SK-N-SH (cell line): ENCODE results near the gene TMEM243. TPM values are rescaled to one million over a fixed set of nuclear protein-coding genes. Genes with fewer than 3 reads are reported as not detected.

ENCODE experiments used
- CTCF ChIA-PET: fragments of 300-600, 350-600 bp; formaldehyde crosslinking; extraction: SDS; loops from one replicate; lab custom pipeline; 2021; lab: Yijun Ruan, JAX
- POLR2A ChIA-PET: fragments of 350-600 bp; sonication (Branson Sonifier 250); formaldehyde crosslinking; extraction: SDS; loops from one replicate; lab custom pipeline; 2020; ENCODE audit warnings: antibody characterized with exemption, inconsistent platforms; lab: Yijun Ruan, JAX
- DNase-seq: peaks from one replicate; pipeline ENCODE4 v3.0.0; 2012
- H2AFZ ChIP-seq: fragments of 200-600 bp; sonication (generic); 2 replicates; pipeline ENCODE4 v1.8.1; 2016; ENCODE audit warnings: antibody characterized with exemption, mild to moderate bottlenecking, low read depth
- H3F3A ChIP-seq: fragments of 200-600 bp; sonication (generic); replicated peaks from 2 replicates; pipeline ENCODE3; 2016; ENCODE audit warnings: antibody characterized with exemption, mild to moderate bottlenecking; ENCODE audit not compliant: insufficient read depth
- H3K27ac ChIP-seq, 2 experiments: fragments of 200-500 bp in 1 of 2; fragments of 200-600 bp in 1 of 2; sonication (Bioruptor generic) in 1 of 2; sonication (generic), shearing (Covaris generic) in 1 of 2; 2 replicates each; pipeline versions ENCODE4 v1.5.1 to v1.6.1; 2014 to 2016; ENCODE audit warnings: low read depth in 2 of 2, inconsistent platforms in 1 of 2, low read length in 1 of 2, mild to moderate bottlenecking in 1 of 2, mixed read lengths in 1 of 2
- H3K27me3 ChIP-seq: fragments of 200-600 bp; sonication (generic), shearing (Covaris generic); 2 replicates; pipeline ENCODE4 v1.6.1; 2016; ENCODE audit warnings: mixed run types; ENCODE audit not compliant: insufficient read depth
- H3K36me3 ChIP-seq, 2 experiments: fragments of 200-500 bp in 1 of 2; fragments of 200-600 bp in 1 of 2; sonication (Bioruptor generic) in 1 of 2; sonication (generic) in 1 of 2; replicated peaks in 1 of 2; 2 replicates each; pipeline versions ENCODE3 to v1.5.1; 2014 to 2016; ENCODE audit warnings: low read length in 1 of 2, mild to moderate bottlenecking in 1 of 2; ENCODE audit not compliant: insufficient read depth in 2 of 2, control insufficient read depth in 1 of 2
- H3K4me1 ChIP-seq, 2 experiments: fragments of 200-500 bp in 1 of 2; fragments of 200-600 bp in 1 of 2; sonication (Bioruptor generic) in 1 of 2; sonication (generic), shearing (Covaris generic) in 1 of 2; 2 replicates each; pipeline versions ENCODE4 v1.5.1 to v1.6.1; 2014 to 2016; ENCODE audit warnings: low read depth in 1 of 2, low read length in 1 of 2, mixed run types in 1 of 2; ENCODE audit not compliant: insufficient read depth in 2 of 2, control insufficient read depth in 1 of 2
- H3K4me2 ChIP-seq: fragments of 200-600 bp; sonication (generic), shearing (Covaris generic); 2 replicates; pipeline ENCODE4 v1.6.1; 2017; ENCODE audit warnings: mixed run types
- H3K4me3 ChIP-seq, 2 experiments: fragments of 200-500 bp in 1 of 2; fragments of 200-600 bp in 1 of 2; sonication (Bioruptor generic) in 1 of 2; sonication (generic), shearing (Covaris generic) in 1 of 2; 2 replicates each; pipeline versions ENCODE4 v1.5.1 to v1.8.1; 2014 to 2016; ENCODE audit warnings: low read depth in 2 of 2, inconsistent platforms in 1 of 2, low read length in 1 of 2, mild to moderate bottlenecking in 1 of 2, mixed read lengths in 1 of 2, moderate library complexity in 1 of 2
- H3K79me2 ChIP-seq: fragments of 200-600 bp; sonication (generic); 2 replicates; pipeline ENCODE4 v1.8.1; 2017; ENCODE audit warnings: mild to moderate bottlenecking; ENCODE audit not compliant: insufficient read depth
- H3K9ac ChIP-seq: fragments of 200-600 bp; sonication (generic); 2 replicates; pipeline ENCODE4 v1.6.1; 2017; ENCODE audit warnings: mixed run types
- H3K9me2 ChIP-seq: fragments of 200-600 bp; sonication (generic); 2 replicates; pipeline ENCODE4 v1.6.1; 2017; ENCODE audit warnings: mixed run types
- H3K9me3 ChIP-seq: fragments of 200-600 bp; sonication (generic); 2 replicates; pipeline ENCODE4 v1.6.1; 2017; ENCODE audit warnings: mixed run types, mild to moderate bottlenecking, moderate library complexity
- H4K20me1 ChIP-seq: fragments of 200-600 bp; sonication (generic); 2 replicates; pipeline ENCODE4 v1.6.1; 2017; ENCODE audit warnings: mild to moderate bottlenecking, mixed run types; ENCODE audit not compliant: insufficient read depth
- EP300 ChIP-seq, 2 experiments: IDR thresholded peaks; 2 replicates each; pipeline versions ENCODE4 v1.4.0 to v1.6.1; 2012; ENCODE audit warnings: borderline replicate concordance in 1 of 2, low read depth in 1 of 2, low read length in 1 of 2
- GABPA ChIP-seq: IDR thresholded peaks from 2 replicates; pipeline ENCODE4 v1.4.0; 2012; ENCODE audit warnings: low read depth, mild to moderate bottlenecking
- GATA2 ChIP-seq: sonication (generic); formaldehyde crosslinking; IDR thresholded peaks from 2 replicates; pipeline ENCODE4 v1.5.0; 2020; ENCODE audit warnings: mild to moderate bottlenecking, missing genetic modification reagents
- JUND ChIP-seq: IDR thresholded peaks from 2 replicates; pipeline ENCODE4 v1.4.0; 2012
- NFIC ChIP-seq: IDR thresholded peaks from 2 replicates; pipeline ENCODE4 v1.4.0; 2012; ENCODE audit warnings: borderline replicate concordance
- NRF1 ChIP-seq: IDR thresholded peaks from 2 replicates; pipeline ENCODE4 v1.6.1; 2012; ENCODE audit warnings: low read depth, mild to moderate bottlenecking, low read length
- POLR2AphosphoS5 ChIP-seq: IDR thresholded peaks from 2 replicates; pipeline ENCODE4 v1.6.1; 2012; ENCODE audit warnings: low read depth, low read length
- RCOR1 ChIP-seq: fragments of 150-350 bp; IDR thresholded peaks from 2 replicates; pipeline ENCODE4 v1.6.1; 2017; ENCODE audit warnings: antibody characterized with exemption, low read length
- RXRA ChIP-seq: IDR thresholded peaks from 2 replicates; pipeline ENCODE4 v1.4.0; 2012; ENCODE audit warnings: low read depth, mild to moderate bottlenecking, borderline replicate concordance
- SMC3 ChIP-seq: IDR thresholded peaks from 2 replicates; pipeline ENCODE4 v1.6.1; 2012; ENCODE audit warnings: low read depth, low read length, improper control_type of control experiment
- TCF12 ChIP-seq: IDR thresholded peaks from 2 replicates; pipeline ENCODE4 v1.4.0; 2012
- TEAD4 ChIP-seq: IDR thresholded peaks from 2 replicates; pipeline ENCODE4 v1.4.0; 2012; ENCODE audit warnings: mild to moderate bottlenecking, borderline replicate concordance; ENCODE audit not compliant: insufficient read depth
- WGBS: methylation state at CpG from one replicate; pipeline ENCODE4 v1.1.6; 2017; ENCODE audit warnings: low lambda C conversion rate; 5-methylcytosine and 5-hydroxymethylcytosine counted together
- polyA plus RNA-seq, 3 experiments: library from polyadenylated mRNA; depleted of rRNA; stranded (reverse); fragments of >200 nt; gene quantifications; 2 replicates each; pipeline ENCODE4 v1.2.3, GENCODE V29; 2012
- TF ChIP-seq, protein P1 (sequence below): fragments of 200-600 bp; sonication (generic); IDR thresholded peaks from 2 replicates; pipeline ENCODE4 v1.6.1; 2017; ENCODE audit warnings: antibody characterized with exemption, mild to moderate bottlenecking, moderate library complexity
- TF ChIP-seq, protein P2 (sequence below): IDR thresholded peaks from 2 replicates; pipeline ENCODE4; 2012
- TF ChIP-seq, protein P3 (sequence below): IDR thresholded peaks from 2 replicates; pipeline ENCODE4 v1.4.0; 2012; ENCODE audit warnings: low read depth, borderline replicate concordance
- TF ChIP-seq, protein P4 (sequence below): IDR thresholded peaks from 2 replicates; pipeline ENCODE4 v1.4.0; 2012; ENCODE audit warnings: low read depth, borderline replicate concordance
- TF ChIP-seq, protein P5 (sequence below): IDR thresholded peaks from 2 replicates; pipeline ENCODE4 v1.4.0; 2012; ENCODE audit warnings: low read depth
- TF ChIP-seq, protein P6 (sequence below): fragments of 150-350 bp; IDR thresholded peaks from 2 replicates; pipeline ENCODE4 v1.6.1; 2016; ENCODE audit warnings: mild to moderate bottlenecking, low read depth, low read length

TMEM243 gene
- polyA plus RNA-seq, 1 of the 3 experiments (the other 2 are of a cell fraction) = 31.1 TPM

DNA sequence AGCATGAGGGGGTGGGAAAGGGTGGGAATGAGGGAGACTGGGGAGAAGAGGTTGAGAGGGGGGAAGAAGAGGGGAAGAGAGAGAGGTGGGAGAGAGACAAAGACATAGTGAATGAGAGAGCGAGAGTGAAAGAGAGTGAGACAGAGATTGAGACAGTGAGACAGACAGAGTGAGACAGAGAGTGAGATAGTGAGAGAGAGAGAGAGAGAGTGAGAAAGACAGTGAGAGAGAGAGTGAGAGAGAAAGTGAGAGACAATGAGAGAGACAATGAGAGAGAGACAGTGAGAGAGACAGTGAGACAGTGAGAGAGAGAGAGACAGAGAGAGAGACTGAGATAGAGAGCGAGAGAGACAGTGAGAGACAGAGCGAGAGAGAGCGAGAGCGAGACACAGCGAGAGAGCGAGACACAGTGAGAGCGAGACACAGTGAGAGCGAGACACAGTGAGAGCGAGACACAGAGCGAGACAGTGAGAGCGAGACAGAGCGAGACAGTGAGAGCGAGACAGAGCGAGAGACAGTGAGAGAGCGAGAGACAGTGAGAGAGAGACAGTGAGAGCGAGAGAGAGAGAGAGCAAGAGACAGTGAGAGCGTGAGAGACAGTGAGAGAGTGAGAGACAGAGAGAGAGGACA lies 10.1 kb downstream of the TMEM243 start:
- no peak overlapping the region for H3K9ac ChIP-seq
- POLR2A ChIA-PET = no interaction called here

DNA sequence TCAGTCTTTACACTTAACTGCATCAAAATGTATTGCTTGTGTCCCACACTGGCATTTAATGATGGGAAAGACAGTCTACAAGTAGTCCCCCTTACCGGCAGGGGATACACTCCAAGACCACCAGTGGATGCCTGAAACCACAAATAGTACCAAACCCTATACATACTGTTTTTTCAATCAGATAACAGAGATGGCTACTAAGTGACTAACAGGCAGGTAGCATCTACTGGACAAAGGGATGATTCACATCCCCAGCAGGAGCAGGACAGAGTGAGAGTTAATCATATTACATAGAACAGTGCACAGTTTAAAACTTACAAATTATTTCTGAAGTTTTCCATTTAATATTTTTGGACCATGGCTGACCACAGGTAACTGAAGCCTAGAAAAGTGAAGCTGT lies 13.2 kb downstream of the TMEM243 start:
- H3K4me2 ChIP-seq = no peak overlapping the region; the same call in 1 of the 2 replicates
- no peak overlapping the region for H3K4me3 ChIP-seq
- ChIA-PET CTCF (no interaction called here), POLR2A (interaction anchor here (1.0 kb wide), 1 partner anchor 9 kb away, joined by 4 read pairs; no protein-coding TSS in a partner anchor)
- peaks cover 63% of the 10 kb centered on the region for H3K79me2 ChIP-seq
- no peaks in the 10 kb centered on the region for H3K27me3 ChIP-seq
- no peak overlapping the region for H3K9ac ChIP-seq
- no peak overlapping the region for H2AFZ ChIP-seq
- H3K36me3 ChIP-seq = peaks cover 21% of the 10 kb centered on the region in 2 experiments
- 63% methylated on average over 1 of the region's 1 CpG for WGBS
- peaks cover 0 to 6% of the 10 kb centered on the region in 2 experiments; a peak in 2 of 4 replicates for H3K4me1 ChIP-seq
- no peaks in the 10 kb centered on the region for H3K9me2 ChIP-seq
- peaks cover 10% of the 10 kb centered on the region; the same call in 1 of the 2 replicates for H4K20me1 ChIP-seq
- H3F3A ChIP-seq = peaks cover 17% of the 10 kb centered on the region
- H3K9me3 ChIP-seq = peaks cover 6% of the 10 kb centered on the region; the same call in 1 of the 2 replicates
- DNase-seq = no peak
- no peak overlapping the region for H3K27ac ChIP-seq
- peak; percentile 65 for TF ChIP-seq JUND
- TF ChIP-seq, protein P1, sequence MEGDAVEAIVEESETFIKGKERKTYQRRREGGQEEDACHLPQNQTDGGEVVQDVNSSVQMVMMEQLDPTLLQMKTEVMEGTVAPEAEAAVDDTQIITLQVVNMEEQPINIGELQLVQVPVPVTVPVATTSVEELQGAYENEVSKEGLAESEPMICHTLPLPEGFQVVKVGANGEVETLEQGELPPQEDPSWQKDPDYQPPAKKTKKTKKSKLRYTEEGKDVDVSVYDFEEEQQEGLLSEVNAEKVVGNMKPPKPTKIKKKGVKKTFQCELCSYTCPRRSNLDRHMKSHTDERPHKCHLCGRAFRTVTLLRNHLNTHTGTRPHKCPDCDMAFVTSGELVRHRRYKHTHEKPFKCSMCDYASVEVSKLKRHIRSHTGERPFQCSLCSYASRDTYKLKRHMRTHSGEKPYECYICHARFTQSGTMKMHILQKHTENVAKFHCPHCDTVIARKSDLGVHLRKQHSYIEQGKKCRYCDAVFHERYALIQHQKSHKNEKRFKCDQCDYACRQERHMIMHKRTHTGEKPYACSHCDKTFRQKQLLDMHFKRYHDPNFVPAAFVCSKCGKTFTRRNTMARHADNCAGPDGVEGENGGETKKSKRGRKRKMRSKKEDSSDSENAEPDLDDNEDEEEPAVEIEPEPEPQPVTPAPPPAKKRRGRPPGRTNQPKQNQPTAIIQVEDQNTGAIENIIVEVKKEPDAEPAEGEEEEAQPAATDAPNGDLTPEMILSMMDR = no peak
- TF ChIP-seq SMC3 = no peak
- peak; percentile 52; the same call in 1 of the 2 replicates for TF ChIP-seq TCF12
- TF ChIP-seq, protein P2, sequence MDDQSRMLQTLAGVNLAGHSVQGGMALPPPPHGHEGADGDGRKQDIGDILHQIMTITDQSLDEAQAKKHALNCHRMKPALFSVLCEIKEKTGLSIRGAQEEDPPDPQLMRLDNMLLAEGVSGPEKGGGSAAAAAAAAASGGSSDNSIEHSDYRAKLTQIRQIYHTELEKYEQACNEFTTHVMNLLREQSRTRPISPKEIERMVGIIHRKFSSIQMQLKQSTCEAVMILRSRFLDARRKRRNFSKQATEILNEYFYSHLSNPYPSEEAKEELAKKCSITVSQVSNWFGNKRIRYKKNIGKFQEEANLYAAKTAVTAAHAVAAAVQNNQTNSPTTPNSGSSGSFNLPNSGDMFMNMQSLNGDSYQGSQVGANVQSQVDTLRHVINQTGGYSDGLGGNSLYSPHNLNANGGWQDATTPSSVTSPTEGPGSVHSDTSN = no peak
- TF ChIP-seq NRF1 = no peak
- TF ChIP-seq, protein P3, sequence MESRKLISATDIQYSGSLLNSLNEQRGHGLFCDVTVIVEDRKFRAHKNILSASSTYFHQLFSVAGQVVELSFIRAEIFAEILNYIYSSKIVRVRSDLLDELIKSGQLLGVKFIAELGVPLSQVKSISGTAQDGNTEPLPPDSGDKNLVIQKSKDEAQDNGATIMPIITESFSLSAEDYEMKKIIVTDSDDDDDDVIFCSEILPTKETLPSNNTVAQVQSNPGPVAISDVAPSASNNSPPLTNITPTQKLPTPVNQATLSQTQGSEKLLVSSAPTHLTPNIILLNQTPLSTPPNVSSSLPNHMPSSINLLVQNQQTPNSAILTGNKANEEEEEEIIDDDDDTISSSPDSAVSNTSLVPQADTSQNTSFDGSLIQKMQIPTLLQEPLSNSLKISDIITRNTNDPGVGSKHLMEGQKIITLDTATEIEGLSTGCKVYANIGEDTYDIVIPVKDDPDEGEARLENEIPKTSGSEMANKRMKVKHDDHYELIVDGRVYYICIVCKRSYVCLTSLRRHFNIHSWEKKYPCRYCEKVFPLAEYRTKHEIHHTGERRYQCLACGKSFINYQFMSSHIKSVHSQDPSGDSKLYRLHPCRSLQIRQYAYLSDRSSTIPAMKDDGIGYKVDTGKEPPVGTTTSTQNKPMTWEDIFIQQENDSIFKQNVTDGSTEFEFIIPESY = no peak
- TF ChIP-seq NFIC = no peak
- TF ChIP-seq GABPA = no peak
- no peak for TF ChIP-seq TEAD4
- no peak for TF ChIP-seq RXRA
- TF ChIP-seq GATA2 (CRISPR knock-in tag) = no peak

More for the DNA sequence above, 10.1 kb downstream of the TMEM243 start:
- Histone ChIP-seq H3K9me3 (peaks cover 6% of the 10 kb centered on the region; the same call in 1 of the 2 replicates), H3K4me2 (no peak overlapping the region), H3K4me3 (no peak overlapping the region), H3K27me3 (no peaks in the 10 kb centered on the region), H3K79me2 (peaks cover 67% of the 10 kb centered on the region), H3F3A (peaks cover 17% of the 10 kb centered on the region), H4K20me1 (peaks cover 10% of the 10 kb centered on the region; the same call in 1 of the 2 replicates), H2AFZ (no peak overlapping the region), H3K27ac (no peak overlapping the region), H3K36me3 (peaks cover 0 to 15% of the 10 kb centered on the region in 2 experiments), H3K4me1 (peaks cover 0 to 6% of the 10 kb centered on the region in 2 experiments; a peak in 2 of 4 replicates), H3K9me2 (no peaks in the 10 kb centered on the region)
- no peak for TF ChIP-seq GABPA
- TF ChIP-seq, protein P4, sequence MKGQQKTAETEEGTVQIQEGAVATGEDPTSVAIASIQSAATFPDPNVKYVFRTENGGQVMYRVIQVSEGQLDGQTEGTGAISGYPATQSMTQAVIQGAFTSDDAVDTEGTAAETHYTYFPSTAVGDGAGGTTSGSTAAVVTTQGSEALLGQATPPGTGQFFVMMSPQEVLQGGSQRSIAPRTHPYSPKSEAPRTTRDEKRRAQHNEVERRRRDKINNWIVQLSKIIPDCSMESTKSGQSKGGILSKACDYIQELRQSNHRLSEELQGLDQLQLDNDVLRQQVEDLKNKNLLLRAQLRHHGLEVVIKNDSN = no peak
- TF ChIP-seq TCF12 = no peak
- no peak for TF ChIP-seq JUND
- TF ChIP-seq POLR2AphosphoS5 = no peak
- TF ChIP-seq, protein P5, sequence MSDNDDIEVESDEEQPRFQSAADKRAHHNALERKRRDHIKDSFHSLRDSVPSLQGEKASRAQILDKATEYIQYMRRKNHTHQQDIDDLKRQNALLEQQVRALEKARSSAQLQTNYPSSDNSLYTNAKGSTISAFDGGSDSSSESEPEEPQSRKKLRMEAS = no peak
- TF ChIP-seq SMC3 = no peak
- TF ChIP-seq EP300 (IDR thresholded peaks at IDR 0.05; ENCODE audit: borderline replicate concordance in 1 of 2, low read depth in 1 of 2, low read length in 1 of 2) = no peak
- TF ChIP-seq, protein P6, sequence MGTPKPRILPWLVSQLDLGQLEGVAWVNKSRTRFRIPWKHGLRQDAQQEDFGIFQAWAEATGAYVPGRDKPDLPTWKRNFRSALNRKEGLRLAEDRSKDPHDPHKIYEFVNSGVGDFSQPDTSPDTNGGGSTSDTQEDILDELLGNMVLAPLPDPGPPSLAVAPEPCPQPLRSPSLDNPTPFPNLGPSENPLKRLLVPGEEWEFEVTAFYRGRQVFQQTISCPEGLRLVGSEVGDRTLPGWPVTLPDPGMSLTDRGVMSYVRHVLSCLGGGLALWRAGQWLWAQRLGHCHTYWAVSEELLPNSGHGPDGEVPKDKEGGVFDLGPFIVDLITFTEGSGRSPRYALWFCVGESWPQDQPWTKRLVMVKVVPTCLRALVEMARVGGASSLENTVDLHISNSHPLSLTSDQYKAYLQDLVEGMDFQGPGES = no peak
- TF ChIP-seq RCOR1 = no peak
- CTCF ChIA-PET = no interaction called here
- DNase-seq = no peak
- WGBS = 89% methylated on average over 17 of the region's 18 CpGs
